HL-60 (cell line): ENCODE data around the gene LRRC8D.
"Not testable (repeated sequence)": the region's sequence is repeated elsewhere in the genome, so short reads cannot be mapped to it uniquely, and the experiment has no call there.

Experiments used
- DNase-seq, 2 experiments: peaks; one replicate each; pipeline ENCODE4 v3.0.0-alpha.2; 2010 to 2020; ENCODE audit warnings: low read depth in 1 of 2, low spot score in 1 of 2
- H3K27ac ChIP-seq: fragments of 250-450 bp; sonication (Bioruptor Pico); replicated peaks from 2 replicates; pipeline ENCODE4 v1.5.1; 2020; ENCODE audit warnings: mild to moderate bottlenecking, moderate library complexity
- H3K27me3 ChIP-seq: fragments of 250-450 bp; sonication (Bioruptor Pico); 2 replicates; pipeline ENCODE4 v1.5.1; 2021; ENCODE audit warnings: mild to moderate bottlenecking, moderate library complexity; ENCODE audit not compliant: insufficient read depth, poor library complexity, severe bottlenecking
- H3K4me3 ChIP-seq: replicated peaks from 2 replicates; pipeline ENCODE4 v1.5.1; 2011; ENCODE audit warnings: mild to moderate bottlenecking, control low read depth, low read length; ENCODE audit not compliant: insufficient read depth
- GABPA ChIP-seq: IDR thresholded peaks from 2 replicates; pipeline ENCODE4 v1.6.1; 2012; ENCODE audit warnings: low read depth
- POLR2AphosphoS5 ChIP-seq: IDR thresholded peaks from 2 replicates; pipeline ENCODE4 v1.6.1; 2012; ENCODE audit warnings: low read depth
- SPI1 ChIP-seq: IDR thresholded peaks from 2 replicates; pipeline ENCODE4 v1.6.1; 2012; ENCODE audit warnings: low read depth, mild to moderate bottlenecking, borderline replicate concordance
- TF ChIP-seq, protein P1 (sequence below): IDR thresholded peaks from one replicate; pipeline ENCODE4 v1.5.1; 2011; ENCODE audit warnings: low read length, control low read depth, inconsistent platforms; ENCODE audit not compliant: insufficient read depth
- TF ChIP-seq, protein P2 (sequence below): IDR thresholded peaks from 2 replicates; pipeline ENCODE4 v1.6.1; 2012; ENCODE audit warnings: low read depth; ENCODE audit not compliant: insufficient replicate concordance

Gene LRRC8D

DNA sequence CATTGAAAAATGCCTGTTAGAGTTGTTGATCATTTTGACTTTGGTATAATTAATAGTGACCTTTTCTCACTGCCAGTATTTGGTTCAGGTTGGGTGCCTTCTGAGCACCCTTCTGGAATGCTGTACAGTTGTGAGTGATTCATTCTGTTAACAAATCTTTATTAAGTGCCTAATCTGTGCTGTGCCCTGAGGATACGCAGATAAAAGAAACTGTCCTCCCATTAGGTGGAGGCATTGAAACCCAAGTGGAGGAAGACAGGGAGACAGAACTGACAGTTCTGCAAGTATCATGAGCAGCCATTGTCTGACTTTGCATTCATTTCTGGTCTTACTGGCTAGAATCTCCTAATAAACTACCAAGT lies 97.9 kb downstream of the LRRC8D start:
- TF ChIP-seq, protein P1, sequence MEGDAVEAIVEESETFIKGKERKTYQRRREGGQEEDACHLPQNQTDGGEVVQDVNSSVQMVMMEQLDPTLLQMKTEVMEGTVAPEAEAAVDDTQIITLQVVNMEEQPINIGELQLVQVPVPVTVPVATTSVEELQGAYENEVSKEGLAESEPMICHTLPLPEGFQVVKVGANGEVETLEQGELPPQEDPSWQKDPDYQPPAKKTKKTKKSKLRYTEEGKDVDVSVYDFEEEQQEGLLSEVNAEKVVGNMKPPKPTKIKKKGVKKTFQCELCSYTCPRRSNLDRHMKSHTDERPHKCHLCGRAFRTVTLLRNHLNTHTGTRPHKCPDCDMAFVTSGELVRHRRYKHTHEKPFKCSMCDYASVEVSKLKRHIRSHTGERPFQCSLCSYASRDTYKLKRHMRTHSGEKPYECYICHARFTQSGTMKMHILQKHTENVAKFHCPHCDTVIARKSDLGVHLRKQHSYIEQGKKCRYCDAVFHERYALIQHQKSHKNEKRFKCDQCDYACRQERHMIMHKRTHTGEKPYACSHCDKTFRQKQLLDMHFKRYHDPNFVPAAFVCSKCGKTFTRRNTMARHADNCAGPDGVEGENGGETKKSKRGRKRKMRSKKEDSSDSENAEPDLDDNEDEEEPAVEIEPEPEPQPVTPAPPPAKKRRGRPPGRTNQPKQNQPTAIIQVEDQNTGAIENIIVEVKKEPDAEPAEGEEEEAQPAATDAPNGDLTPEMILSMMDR, result no peak
- TF ChIP-seq POLR2AphosphoS5, result no peak
- no peak for DNase-seq
- Histone ChIP-seq H3K27me3 (no peaks in the 10 kb centered on the region), H3K4me3 (no peak overlapping the region), H3K27ac (no peak overlapping the region)

GRCh38 chr1:89919174-89919573 lies 98.3 kb downstream of the LRRC8D start:
- Histone ChIP-seq H3K27ac (no peak overlapping the region), H3K27me3 (no peaks in the 10 kb centered on the region), H3K4me3 (no peak overlapping the region)
- TF ChIP-seq GABPA (no peak), POLR2AphosphoS5 (no peak), SPI1 (no peak)
- TF ChIP-seq, protein P2, sequence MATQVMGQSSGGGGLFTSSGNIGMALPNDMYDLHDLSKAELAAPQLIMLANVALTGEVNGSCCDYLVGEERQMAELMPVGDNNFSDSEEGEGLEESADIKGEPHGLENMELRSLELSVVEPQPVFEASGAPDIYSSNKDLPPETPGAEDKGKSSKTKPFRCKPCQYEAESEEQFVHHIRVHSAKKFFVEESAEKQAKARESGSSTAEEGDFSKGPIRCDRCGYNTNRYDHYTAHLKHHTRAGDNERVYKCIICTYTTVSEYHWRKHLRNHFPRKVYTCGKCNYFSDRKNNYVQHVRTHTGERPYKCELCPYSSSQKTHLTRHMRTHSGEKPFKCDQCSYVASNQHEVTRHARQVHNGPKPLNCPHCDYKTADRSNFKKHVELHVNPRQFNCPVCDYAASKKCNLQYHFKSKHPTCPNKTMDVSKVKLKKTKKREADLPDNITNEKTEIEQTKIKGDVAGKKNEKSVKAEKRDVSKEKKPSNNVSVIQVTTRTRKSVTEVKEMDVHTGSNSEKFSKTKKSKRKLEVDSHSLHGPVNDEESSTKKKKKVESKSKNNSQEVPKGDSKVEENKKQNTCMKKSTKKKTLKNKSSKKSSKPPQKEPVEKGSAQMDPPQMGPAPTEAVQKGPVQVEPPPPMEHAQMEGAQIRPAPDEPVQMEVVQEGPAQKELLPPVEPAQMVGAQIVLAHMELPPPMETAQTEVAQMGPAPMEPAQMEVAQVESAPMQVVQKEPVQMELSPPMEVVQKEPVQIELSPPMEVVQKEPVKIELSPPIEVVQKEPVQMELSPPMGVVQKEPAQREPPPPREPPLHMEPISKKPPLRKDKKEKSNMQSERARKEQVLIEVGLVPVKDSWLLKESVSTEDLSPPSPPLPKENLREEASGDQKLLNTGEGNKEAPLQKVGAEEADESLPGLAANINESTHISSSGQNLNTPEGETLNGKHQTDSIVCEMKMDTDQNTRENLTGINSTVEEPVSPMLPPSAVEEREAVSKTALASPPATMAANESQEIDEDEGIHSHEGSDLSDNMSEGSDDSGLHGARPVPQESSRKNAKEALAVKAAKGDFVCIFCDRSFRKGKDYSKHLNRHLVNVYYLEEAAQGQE, result no peak
- TF ChIP-seq, protein P1, result no peak
- no peak for DNase-seq

- TF ChIP-seq, protein P1, result no peak
- TF ChIP-seq SPI1, result no peak
- no peak for TF ChIP-seq POLR2AphosphoS5
- TF ChIP-seq, protein P2, result no peak
- no peak for TF ChIP-seq GABPA
- DNase-seq, result no peak
- Histone ChIP-seq H3K27me3 (no peaks in the 10 kb centered on the region), H3K4me3 (no peak overlapping the region), H3K27ac (no peak overlapping the region)
Observed at GRCh38 chr1:89922911-89923310, 102.1 kb downstream of the LRRC8D start.

GRCh38 chr1:89923517-89923916 lies 102.7 kb downstream of the LRRC8D start:
- no peak overlapping the region for H3K4me3 ChIP-seq
- H3K27ac ChIP-seq, result no peak overlapping the region
- no peak for DNase-seq
- no peaks in the 10 kb centered on the region for H3K27me3 ChIP-seq
- TF ChIP-seq GABPA (no peak), SPI1 (no peak), POLR2AphosphoS5 (no peak)
- TF ChIP-seq, protein P1, result no peak
- TF ChIP-seq, protein P2, result no peak

DNA sequence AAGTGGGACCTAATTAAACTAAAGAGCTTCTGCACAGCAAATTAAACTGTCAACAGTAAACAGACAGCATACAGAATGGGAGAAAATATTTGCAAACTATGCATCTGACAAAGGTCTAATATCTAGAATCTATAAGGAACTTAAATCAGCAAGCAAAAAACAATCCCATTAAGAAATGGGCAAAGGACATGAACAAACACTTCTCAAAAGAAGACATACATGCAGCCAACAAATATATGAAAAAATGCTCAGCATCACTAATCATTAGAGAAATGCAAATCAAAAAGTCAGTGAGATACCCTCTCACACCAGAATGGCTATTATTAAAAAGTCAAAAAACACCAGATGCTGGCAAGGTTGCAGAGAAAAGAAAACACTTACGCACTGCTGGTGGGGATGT lies 103.2 kb downstream of the LRRC8D start:
- H3K27ac ChIP-seq, DNase-seq, H3K4me3 ChIP-seq, H3K27me3 ChIP-seq: not testable (repeated sequence)
